Left ventricle myocardium inferior (tissue), 1 donor: Measurements from ENCODE around the gene MARCHF2. TPM values are rescaled to one million over a fixed set of nuclear protein-coding genes. Genes with fewer than 3 reads are reported as not detected.

Experiments used
- DNase-seq: peaks from one replicate; pipeline ENCODE4 v3.0.0-alpha.2; 2020
- H3K27ac ChIP-seq: fragments of 200-600 bp; replicated peaks from 2 replicates; pipeline ENCODE4 v1.8.0; 2021
- H3K27me3 ChIP-seq: fragments of 200-600 bp; 2 replicates; pipeline ENCODE4 v1.8.0; 2021; ENCODE audit warnings: low read depth
- H3K36me3 ChIP-seq: fragments of 200-600 bp; 2 replicates; pipeline ENCODE4 v1.8.0; 2021
- H3K4me1 ChIP-seq: fragments of 200-600 bp; 2 replicates; pipeline ENCODE4 v1.8.0; 2021
- H3K4me3 ChIP-seq: fragments of 200-600 bp; 2 replicates; pipeline ENCODE4 v1.8.0; 2021; ENCODE audit warnings: mild to moderate bottlenecking, moderate library complexity
- H3K9me3 ChIP-seq: fragments of 200-600 bp; replicated peaks from 2 replicates; pipeline ENCODE4 v1.8.0; 2021
- intact Hi-C: fragments of 100-400 bp; cut with micrococcal nuclease; formaldehyde crosslinking; loops from one replicate; pipeline ENCODE4 v1.11.0; 2022
- total RNA-seq: library from RNA; stranded (reverse); fragmentation: NEBNext Ultra II Directional; extraction: Animal tissue kit (Norgen Biotek cat#: 25700); gene quantifications from one replicate; pipeline ENCODE4 v1.2.1, GENCODE V29; 2021
- TF ChIP-seq, protein P1 (sequence below): fragments of 200-600 bp; IDR thresholded peaks from 2 replicates; pipeline ENCODE4 v1.8.0; 2021; ENCODE audit warnings: antibody characterized with exemption, mild to moderate bottlenecking, borderline replicate concordance
- donor health status: DM: no; HTN: yes; CAD: no; lungs with severe emphysema.

The MARCHF2 gene
- total RNA-seq, 1 donor from 2014 or later: 109 TPM

DNA sequence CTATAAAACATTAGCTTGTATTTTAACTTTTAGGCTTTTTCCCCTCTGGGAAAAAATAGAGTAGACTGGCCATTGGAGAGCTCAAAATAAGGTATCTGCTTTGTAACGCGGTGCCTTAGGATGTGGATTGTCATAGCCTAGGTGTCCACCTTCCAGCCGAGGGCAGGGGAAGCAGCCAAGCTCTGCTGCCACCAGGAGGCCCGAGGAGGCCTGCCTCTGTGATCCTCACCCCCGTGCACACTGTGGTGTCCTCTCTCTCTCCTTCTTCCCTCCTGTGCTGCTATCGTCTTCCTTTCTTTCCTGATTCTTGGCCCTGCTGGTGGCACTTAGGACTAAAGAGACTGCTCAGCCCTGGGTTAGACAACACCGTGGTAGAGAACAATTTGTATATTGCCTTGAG, 43.0 kb downstream of the MARCHF2 start:
- intact Hi-C loops: no loop called here
- Histone ChIP-seq H3K27ac (peak overlapping the region; percentile 27), H3K9me3 (no peaks in the 10 kb centered on the region), H3K4me3 (no peak overlapping the region), H3K27me3 (no peaks in the 10 kb centered on the region), H3K36me3 (peaks cover 30% of the 10 kb centered on the region), H3K4me1 (peaks cover 100% of the 10 kb centered on the region)
- DNase-seq: no peak
- TF ChIP-seq, protein P1, sequence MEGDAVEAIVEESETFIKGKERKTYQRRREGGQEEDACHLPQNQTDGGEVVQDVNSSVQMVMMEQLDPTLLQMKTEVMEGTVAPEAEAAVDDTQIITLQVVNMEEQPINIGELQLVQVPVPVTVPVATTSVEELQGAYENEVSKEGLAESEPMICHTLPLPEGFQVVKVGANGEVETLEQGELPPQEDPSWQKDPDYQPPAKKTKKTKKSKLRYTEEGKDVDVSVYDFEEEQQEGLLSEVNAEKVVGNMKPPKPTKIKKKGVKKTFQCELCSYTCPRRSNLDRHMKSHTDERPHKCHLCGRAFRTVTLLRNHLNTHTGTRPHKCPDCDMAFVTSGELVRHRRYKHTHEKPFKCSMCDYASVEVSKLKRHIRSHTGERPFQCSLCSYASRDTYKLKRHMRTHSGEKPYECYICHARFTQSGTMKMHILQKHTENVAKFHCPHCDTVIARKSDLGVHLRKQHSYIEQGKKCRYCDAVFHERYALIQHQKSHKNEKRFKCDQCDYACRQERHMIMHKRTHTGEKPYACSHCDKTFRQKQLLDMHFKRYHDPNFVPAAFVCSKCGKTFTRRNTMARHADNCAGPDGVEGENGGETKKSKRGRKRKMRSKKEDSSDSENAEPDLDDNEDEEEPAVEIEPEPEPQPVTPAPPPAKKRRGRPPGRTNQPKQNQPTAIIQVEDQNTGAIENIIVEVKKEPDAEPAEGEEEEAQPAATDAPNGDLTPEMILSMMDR: peak; percentile 51

DNA sequence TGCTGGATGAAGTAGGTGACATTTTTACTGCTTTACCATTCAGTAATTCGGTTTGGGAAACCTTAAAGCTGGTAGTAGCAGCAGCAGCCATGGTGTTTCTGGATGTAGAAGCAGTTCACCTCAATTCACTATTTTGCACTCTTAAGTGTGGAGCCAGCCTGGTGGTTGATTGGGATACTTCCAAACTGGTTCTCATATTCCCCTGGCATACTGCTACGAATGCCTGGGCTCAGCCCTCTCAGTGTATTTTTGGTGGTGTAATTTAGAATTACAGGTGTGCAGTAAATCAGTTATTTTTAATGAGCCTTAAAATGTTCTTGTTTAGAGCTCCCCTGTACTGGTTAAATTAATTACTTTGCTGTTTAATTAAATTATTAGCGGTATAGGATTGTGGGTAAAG, 44.1 kb downstream of the MARCHF2 start:
- Histone ChIP-seq H3K9me3 (no peaks in the 10 kb centered on the region), H3K36me3 (peaks cover 30% of the 10 kb centered on the region), H3K4me3 (no peak overlapping the region), H3K27me3 (no peaks in the 10 kb centered on the region), H3K27ac (peak overlapping the region; percentile 60), H3K4me1 (peaks cover 100% of the 10 kb centered on the region)
- DNase-seq: no peak
- TF ChIP-seq, protein P1: no peak
- intact Hi-C loops: no loop called here

GRCh38 chr19:8457827-8458226, 44.7 kb downstream of the MARCHF2 start:
- Histone ChIP-seq H3K27me3 (no peaks in the 10 kb centered on the region), H3K4me1 (peaks cover 100% of the 10 kb centered on the region), H3K9me3 (no peaks in the 10 kb centered on the region), H3K36me3 (peaks cover 28% of the 10 kb centered on the region), H3K27ac (peak overlapping the region; percentile 60), H3K4me3 (no peak overlapping the region)
- DNase-seq: no peak
- TF ChIP-seq, protein P1: no peak
- intact Hi-C loops: no loop called here

DNA sequence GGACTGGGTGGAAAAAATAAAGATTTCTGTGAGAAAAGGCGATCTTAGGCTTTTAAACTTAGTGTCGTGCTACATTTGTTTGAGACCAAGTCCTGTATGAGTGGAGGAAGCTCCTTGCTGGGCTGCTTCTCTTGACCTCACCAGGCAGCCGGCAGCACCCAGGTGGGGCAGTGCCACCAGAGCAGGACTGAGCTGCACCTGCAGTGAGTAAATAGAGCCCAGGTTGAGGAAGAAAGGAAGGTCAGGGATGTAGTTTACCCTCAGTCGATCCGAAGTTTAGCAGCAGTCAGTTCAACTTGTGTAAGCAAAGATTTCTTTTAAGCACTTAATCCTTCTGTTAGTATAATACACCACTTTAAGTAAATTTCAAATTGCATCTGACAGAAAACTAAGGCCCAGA, 45.3 kb downstream of the MARCHF2 start:
- Histone ChIP-seq H3K4me3 (peak overlapping the region; percentile 22), H3K27ac (peak overlapping the region; percentile 60), H3K36me3 (peaks cover 26% of the 10 kb centered on the region), H3K4me1 (peaks cover 100% of the 10 kb centered on the region), H3K27me3 (no peaks in the 10 kb centered on the region), H3K9me3 (no peaks in the 10 kb centered on the region)
- intact Hi-C loops: no loop called here
- TF ChIP-seq, protein P1: no peak
- DNase-seq: no peak

DNA sequence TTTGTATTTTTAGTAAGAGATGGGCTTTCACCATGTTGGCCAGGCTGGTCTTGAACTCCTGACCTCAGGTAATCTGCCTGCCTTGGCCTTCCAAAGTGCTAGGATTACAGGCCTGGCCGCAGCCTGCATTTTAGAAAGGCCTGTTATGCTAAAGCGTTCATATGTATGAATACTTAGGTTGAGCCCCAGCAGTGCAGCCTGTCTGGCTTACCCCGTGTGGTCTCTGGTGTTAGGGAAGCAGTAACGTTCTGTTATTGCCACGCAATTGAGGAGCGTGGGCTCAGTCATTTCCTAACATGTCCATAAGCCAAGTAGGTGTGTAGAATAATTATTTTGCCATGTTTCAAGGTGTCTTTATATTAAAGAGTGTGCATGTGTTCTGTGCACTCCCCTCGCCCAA, 46.0 kb downstream of the MARCHF2 start:
- H3K27me3 ChIP-seq: no peaks in the 10 kb centered on the region
- H3K9me3 ChIP-seq: no peaks in the 10 kb centered on the region
- peaks cover 95% of the 10 kb centered on the region for H3K4me1 ChIP-seq
- H3K4me3 ChIP-seq: peak overlapping the region; percentile 22
- intact Hi-C loops: no loop called here
- DNase-seq: no peak
- H3K36me3 ChIP-seq: peaks cover 33% of the 10 kb centered on the region
- peak overlapping the region; percentile 60 for H3K27ac ChIP-seq
- TF ChIP-seq, protein P1: no peak
